ELF-1 (cell line): Measurements from ENCODE around the gene TLR9.

Experiments
- DNase-seq: peaks from one replicate; pipeline ENCODE4 v3.0.0-alpha.2; 2016; ENCODE audit warnings: low read depth, low spot score

The TLR9 gene

DNA sequence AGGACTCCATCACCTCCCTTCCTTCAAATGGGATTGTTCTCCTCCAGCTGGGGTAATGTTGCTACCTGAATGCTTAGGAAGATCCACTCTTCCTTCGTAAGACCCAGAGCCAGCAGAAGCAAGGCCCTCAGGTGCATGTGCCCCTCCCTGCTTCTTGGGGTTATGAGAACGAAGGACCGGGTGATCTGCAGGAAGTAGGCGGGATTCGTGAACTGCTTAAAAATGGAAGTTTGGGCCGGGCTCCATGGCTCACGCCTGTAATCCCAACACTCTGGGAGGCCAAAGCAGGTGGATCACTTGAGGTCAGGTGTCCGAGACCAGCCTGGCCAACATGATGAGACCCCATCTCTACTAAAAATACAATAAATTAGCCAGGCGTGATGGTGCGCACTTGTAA lies 8.0 kb downstream of the TLR9 start:
- no peak for DNase-seq

DNA sequence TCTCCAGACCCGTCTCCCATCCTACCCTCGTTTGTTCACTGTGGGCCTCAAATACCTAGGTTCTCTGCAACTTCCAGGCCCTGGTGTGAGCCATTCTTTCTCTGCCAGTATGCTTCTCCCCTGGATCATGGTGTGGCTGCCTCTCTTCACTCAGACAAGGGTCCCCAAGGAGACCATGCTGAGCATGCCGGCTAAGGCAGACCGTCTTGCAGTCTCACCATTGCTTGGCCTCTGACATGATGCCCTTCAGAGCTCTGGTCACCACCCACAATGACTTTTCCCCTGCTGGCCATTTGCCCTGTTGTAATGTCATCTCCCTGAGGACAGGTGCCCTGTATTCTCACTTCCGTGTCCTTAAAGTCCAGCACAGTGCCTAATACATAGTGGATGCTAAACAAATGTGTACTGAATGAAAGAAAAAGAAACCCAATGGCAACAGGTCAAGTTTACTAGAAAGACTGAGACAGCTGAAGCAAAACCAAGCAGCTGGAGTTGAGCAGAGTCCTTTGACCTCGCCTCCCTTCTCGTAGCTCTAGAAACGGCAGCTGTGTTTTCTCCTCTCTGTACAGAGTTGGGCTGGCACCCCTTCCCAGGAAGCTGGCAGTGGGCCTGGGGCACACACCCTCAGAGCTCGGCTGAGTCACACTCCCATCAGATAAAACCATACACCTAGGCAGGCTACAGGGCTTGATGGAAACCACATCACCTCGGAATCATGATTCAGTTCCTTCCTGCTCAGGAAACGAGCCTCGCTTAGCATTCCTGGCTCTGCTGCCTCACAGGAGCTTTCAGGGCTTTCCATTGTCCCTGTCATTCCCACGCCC lies 8.6 kb downstream of the TLR9 start:
- no peak for DNase-seq

DNA sequence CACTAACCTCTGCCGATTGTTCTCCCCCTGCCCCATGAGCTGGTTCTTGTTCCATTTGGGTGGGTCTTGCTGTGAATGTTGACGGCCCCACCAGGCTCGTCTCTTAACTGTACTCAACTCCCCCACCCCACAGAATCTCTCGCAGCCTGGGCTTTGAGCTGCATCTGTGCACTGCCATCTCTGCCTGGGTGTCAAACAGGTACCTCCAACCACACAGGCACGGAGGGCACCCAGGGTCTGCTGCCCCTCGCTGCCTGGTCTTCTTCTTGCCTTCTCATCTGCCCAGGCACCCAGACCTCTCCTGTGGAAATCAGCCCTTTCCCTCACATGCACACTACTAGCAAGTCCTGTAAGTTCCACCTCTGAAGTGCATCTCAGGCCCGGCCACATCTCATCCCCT lies 10.1 kb downstream of the TLR9 start:
- DNase-seq: no peak

DNA sequence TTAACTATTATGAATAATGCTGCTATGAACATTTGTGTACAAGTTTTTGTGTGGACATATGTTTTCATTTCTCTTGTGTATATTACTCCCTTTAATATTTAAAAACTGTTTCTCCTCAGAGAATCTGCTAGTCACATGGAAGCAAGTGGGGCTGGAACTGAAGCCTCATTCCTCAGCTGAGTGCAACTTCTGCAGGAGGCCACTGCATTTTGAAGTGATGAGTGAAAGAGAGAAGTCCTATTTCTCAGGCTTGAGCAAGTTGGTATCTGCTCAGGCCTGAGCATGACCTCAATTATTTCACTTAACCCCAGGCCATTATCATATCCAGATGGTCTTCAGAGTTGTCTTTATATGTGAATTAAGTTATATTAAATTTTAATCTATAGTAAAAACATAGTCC lies 11.5 kb downstream of the TLR9 start:
- DNase-seq: no peak

DNA sequence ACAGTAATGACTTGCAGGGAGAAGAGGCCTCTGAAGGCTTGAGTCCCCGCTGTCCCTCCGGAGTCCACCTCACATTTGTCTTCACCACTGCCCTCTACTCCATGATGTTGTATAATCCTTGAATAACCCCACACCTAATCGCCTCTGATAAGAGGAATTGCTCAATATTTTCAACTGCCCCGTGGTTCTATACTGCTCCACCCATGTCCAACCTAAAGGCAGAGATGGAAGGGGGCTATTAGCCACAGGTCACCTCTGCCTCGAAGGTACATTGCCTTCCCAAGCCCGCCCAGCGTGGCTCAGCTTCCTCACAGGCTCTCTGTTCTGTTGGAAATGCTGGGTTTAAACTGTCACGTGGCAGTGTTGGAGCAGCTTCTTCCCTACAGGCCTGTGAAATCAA lies 12.4 kb downstream of the TLR9 start:
- no peak for DNase-seq

DNA sequence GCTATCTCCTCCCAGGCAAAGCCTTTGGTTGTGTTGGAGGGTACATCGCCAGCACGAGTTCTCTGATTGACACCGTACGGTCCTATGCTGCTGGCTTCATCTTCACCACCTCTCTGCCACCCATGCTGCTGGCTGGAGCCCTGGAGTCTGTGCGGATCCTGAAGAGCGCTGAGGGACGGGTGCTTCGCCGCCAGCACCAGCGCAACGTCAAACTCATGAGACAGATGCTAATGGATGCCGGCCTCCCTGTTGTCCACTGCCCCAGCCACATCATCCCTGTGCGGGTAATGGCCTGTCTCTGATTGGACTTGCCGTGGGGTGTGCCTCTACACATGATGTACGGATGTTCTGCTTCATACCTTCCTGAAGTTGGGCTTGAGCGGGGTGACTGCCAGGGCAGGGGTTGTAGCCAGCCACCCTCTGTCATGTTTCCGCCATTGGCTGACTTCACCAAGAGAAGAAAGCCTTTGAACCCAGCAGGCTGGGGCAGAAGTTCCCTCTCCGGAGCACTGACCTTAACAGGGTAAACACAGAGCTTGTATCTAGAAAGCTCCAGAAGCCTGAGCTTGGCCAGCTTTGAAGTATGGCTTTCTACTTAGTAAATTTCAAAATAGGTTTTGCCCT lies 14.1 kb downstream of the TLR9 start:
- no peak for DNase-seq

DNA sequence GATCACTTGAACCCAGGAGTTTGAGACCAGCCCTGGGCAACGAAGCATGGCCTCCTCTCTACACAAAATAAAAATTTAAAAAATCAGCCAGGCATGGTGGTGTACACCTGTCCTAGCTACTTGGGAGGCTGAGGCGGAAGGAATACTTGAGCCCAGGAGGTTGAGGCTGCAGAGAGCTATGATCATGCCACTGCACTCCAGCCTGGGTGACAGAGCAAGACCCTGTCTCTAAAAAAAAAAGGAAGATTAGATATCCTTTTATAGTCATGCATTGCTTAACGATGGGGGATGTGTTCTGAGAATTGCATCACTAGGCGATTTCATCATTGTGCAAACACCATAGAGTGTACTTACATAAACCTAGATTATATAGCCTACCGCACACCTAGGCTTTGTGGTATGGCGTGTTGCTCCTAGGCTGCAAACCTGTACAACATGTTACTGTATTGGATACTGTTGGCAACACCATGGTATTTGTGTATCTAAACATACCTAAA lies 14.8 kb downstream of the TLR9 start:
- no peak for DNase-seq

DNA sequence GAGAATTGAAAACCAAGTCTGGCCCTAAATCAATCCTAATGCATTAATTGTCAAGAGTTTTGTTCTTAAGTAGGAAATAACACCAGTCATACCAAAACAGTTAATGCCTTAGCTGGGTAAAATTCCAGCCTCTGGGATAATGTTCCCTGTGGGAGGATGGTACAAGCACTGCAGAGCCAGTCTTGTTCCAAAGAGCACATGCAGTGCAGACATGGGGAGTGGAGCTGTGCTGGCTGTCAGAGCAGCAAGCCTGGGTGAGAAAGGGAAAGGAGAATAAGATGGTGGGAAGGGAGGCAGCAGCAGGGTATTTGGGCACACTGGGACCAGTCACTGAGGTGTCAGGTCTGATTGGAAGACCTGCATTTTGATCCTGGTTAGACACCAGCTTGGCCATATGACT lies 15.4 kb downstream of the TLR9 start:
- no peak for DNase-seq

DNA sequence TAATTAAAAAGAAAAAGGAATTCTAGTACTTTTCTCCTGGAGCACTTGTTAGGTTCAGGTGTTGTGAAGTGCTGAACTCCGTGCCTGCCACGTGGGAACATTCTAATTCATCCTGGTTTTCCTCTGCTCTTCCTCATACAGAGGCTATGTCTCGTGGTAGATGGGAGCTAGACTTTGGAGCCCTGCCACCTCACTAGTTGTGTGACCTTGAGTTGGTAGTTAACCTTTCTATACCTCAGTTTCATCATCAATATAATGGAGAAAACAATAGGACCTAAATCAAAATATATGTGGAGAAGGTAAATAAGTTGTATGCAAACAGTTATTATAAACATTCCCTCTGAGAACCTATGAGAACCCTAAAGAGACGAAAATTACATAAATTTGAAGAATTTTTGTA lies 16.9 kb downstream of the TLR9 start:
- DNase-seq: no peak

DNA sequence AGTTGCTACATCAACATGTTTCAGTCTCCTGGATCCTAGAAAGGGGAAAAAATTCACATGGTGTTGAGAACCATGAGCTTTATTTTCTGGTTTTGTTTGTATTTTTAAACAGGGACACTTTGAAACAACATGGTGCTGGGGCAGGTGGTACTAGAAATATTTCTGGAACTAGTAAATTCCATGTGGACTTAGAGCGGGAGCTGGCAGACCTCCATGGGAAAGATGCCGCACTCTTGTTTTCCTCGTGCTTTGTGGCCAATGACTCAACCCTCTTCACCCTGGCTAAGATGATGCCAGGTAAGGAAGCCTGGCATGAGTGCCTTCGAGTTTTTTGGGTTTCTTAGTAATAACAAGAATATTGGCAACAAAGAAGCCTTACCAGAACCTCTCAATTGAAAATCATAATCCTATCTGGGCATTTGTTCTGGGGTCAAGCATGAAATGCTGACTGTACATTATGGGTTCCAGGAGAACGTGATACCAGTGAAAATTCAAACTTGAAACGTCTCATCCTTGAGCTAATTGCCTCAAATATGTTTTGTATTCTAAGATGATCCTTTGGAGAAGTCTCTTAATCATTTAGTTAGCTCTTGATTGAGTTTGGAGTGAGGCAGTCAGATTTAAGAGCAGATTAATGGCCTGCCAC lies 19.6 kb downstream of the TLR9 start:
- no peak for DNase-seq

DNA sequence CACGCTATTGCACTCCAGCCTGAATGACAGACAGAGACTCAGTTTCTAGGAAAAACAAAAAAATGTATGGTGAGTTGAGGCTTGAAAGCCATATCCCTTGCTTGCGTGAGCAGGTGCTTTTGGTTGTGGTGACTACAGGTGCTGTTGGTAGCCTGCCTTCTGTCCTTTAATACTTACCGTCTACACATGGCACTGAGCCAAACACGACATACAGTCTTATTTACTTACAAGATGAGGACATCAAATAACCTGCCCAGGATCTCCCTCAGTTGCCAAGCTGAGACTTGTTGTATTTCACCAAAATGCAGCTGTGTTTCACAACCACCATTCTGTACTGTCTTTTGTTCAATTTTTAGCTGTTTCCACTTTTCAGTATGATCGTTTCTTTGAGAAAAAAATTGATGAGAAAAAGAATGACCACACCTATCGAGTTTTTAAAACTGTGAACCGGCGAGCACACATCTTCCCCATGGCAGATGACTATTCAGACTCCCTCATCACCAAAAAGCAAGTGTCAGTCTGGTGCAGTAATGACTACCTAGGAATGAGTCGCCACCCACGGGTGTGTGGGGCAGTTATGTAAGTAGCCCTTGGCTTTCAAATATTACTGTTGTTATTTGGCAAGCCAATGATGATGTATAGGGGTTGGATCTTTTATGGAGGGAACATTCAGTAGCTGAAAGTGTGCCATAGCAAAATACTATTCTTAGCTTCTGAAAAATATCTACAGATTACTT lies 20.9 kb downstream of the TLR9 start:
- no peak for DNase-seq

DNA sequence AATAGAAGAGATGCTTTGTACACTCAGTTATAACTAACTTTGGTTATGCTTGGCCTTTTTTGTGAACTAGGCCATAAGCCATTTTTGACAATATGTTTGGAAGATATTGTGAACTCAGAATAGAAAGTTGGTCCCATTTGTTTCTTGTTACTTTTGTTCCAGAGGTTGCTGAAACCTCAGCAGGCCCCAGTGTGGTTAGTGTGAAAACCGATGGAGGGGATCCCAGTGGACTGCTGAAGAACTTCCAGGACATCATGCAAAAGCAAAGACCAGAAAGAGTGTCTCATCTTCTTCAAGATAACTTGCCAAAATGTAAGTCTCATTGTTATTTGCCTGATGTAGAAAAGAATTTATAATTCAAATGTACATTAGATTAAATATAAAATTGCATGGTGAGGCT lies 21.7 kb downstream of the TLR9 start:
- DNase-seq: no peak

DNA sequence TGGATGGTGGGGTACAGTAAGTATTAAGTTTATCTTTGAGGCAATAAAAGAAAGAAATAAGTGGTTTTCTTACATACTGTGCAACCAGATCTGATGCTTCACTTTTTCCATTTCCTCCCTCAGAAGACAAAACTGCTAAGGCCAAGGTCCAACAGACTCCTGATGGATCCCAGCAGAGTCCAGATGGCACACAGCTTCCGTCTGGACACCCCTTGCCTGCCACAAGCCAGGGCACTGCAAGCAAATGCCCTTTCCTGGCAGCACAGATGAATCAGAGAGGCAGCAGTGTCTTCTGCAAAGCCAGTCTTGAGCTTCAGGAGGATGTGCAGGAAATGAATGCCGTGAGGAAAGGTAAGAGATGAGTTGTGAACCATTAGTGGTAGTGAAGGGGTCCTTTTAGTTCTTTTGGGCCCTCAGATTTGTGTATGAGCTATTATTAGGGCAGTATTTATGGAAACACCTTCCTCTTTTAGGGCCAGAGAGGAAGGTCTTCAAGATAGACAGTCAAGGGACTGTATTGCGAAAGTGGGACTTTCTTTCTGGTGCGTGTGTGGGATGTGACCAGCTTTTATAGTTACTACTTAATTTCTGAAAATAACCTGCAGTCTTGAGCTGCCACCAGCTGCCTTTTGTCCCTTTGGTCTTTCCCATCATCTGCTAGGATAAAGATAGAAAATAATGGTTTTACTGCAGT lies 22.9 kb downstream of the TLR9 start:
- DNase-seq: no peak

DNA sequence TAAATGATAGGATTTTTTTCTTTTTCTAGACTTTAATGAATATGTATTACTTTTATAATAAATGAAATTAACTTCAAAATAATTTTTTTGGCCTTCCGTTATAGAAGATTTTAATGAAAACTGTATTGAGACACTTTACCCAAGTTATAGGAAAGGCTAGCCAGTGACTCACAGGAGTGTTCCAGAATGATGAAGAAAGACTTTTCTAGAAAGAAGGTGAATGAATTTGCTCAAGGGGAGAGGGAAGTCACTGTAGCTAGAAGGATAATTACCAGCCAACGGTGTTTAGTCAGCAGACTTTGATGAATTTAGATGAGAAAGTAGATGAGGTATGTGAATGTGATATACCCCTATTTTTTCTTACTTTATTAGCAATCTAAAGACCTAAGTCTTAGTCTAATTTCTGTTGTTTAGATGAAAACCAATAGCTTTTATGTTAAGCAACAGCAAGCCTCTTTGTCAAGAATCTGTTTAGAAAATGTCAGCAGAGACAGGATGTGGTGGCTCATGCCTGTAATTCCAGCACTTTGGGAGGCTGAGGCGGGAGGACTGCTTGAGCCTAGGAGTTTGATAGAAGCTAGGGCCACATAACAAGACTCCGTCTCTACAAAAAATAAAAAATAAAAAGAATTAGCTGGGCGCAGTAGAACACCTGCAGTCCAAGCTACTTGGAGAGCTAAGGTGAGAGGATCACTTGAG lies 24.3 kb downstream of the TLR9 start:
- no peak for DNase-seq

DNA sequence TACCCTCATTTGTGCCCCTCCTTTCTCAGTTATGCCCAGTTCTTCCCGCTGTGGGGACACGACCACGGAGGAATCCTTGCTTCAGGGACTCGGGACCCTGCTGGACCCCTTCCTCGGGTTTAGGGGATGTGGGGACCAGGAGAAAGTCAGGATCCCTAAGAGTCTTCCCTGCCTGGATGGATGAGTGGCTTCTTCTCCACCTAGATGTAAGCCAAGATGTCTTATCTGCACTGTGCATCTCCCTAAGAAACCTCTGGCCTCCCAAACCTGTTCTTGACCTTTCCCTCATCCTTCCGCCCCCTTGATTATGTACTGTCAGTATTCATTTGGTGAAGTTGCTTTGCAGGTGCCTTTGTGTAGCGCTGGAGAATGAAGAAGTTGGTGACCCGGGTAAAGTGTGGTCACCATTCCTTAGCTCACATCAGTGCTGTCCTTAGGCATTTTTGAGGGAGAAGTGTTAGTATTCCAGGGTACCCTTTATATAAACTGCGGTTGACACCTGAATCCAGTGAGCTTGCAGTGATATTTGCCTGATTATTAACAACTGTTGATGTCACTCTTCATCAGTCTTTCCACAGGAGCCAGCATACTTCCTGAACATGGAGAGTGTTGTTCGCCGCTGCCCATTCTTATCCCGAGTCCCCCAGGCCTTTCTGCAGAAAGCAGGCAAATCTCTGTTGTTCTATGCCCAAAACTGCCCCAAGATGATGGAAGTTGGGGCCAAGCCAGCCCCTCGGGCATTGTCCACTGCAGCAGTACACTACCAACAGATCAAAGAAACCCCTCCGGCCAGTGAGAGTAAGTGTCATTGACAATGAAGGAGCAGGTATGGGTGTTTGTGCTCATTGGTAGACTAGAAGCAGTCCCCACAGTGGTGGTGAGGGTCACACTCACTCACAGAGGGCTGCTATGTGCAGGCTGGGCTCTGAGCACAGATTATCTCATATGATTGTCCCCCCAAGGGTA lies 26.5 kb downstream of the TLR9 start:
- DNase-seq: no peak

DNA sequence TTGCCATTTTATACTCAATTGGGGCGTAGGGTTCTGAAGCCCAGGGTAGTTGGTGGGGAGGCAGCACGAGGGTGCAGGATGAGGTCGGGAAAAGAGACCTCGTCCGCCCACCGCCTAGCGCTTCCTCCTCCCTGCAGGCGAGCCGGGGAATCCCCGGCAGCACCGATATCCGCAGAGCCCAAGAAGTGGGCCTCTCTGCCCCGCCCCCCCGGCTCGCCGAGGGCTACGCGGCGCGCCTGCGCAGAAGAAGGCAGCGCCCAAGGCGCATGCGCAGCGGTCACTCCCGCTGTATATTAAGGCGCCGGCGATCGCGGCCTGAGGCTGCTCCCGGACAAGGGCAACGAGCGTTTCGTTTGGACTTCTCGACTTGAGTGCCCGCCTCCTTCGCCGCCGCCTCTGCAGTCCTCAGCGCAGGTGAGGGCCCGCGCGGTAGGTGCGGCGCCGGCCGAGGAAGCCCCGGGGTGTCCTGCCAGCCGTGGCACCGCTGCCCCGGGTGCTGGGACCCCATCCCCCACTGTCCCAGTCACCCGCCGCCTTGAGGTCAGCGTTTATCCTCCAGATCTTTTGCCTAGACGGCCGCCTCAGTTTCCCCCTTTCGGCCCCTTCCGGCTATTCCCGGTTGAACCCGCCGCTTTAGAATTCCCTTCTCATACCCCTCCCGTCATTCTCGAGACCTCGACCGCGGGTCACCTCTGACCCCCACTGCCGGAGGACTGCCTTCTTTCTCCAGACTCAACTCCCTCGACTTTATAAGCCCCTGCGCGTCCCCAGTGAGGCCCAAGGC lies 27.4 kb downstream of the TLR9 start, which contains the start of gene ALAS1:
ALAS1 (plus strand) TSS at position 319 of the 784 bp plus-strand sequence. CDS start 1,082 bp downstream, outside the sequence.
- DNase-seq: peak; percentile 98

DNA sequence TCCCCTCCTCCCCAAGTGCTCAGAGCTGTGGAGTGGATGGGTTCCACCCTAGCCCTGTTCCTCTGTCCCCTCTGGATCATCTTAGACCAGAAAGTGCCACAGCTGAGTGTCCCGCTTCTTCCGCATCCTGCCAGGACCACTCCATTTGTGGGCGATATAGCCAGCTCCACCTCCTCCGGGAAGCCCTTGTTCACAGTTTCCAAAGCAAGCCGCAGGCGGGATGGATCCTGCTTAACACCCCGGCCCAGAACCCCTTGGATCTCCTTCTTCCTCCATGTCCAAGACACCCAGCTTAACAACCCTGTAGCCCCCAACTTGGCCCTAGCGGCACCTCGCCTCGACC lies 28.0 kb downstream of the TLR9 start:
- DNase-seq: no peak

DNA sequence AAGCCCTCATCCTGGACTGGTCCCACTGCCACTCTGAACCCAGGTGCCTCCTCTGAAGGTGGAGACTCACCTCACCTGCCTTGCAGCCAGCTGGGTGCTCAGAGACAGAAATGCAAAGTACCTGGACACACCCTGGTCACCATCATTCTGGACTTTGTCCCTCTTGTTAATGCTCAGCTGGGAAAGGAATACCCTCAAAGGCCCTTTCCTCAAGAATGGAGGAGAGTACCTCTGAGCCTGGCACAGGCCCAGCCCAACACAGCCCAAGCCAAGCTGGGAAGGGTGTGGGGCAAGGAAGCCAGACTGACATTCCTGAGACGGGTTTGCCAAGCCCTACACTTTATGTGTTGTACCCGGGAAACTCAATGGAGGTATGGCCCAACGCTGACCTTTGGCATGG lies 28.5 kb downstream of the TLR9 start:
- no peak for DNase-seq

DNA sequence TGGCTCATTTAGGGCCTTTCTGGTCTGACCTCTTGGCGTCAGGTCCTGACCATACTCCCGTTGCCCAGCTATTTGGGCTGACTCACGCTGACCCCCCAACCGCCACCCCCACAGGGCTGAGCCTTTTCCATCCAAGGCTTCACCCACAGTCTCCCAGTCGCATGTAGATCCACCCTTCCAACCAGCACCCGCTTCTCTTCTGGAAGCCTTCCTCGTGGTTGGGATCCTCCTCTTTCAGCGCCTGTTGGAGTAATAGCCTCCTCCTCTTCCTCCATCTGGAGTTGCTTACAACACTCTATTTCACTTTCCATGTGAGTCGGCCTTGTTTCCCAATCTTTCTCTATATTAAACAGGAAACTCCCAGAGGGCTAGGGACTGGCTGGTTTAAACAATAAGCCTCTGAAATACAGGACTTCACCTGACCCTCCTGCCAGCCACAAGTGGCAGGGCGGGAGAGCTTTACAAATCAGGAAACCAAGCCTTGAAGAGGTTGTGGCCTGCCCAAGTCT lies 29.6 kb downstream of the TLR9 start:
- DNase-seq: no peak
